C4-2B (cell line): ENCODE measurements around the gene PGLYRP2.

Experiments used
- ZFX ChIP-seq: fragments of 450-650 bp; IDR thresholded peaks from 2 replicates; pipeline ENCODE4 v1.6.1; 2017
- TF ChIP-seq, protein P1 (sequence below): fragments of 450-650 bp; conservative IDR thresholded peaks from 2 replicates; pipeline ENCODE4 v1.5.1; 2017; ENCODE audit warnings: mild to moderate bottlenecking

DNA sequence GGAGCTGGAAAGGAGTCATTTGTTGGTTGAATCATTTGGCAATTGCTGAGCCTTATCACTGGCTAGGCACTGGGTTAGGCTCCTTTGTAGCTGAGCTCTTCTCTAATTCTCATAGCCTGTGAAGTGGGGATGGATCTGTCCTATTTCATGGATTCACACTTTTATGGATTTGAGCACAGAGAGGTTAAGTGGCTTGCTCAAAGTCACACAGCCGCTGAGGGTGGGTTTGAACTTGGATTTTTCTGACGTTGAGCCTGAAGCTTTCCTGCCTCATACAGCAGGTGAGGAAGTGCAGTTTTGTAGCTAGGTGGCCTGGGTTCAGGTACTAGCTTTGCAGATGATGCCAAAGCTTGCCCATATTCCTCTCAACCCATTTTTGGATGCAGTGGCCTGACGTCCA, 48.4 kb upstream of the PGLYRP2 start:
- TF ChIP-seq, protein P1, sequence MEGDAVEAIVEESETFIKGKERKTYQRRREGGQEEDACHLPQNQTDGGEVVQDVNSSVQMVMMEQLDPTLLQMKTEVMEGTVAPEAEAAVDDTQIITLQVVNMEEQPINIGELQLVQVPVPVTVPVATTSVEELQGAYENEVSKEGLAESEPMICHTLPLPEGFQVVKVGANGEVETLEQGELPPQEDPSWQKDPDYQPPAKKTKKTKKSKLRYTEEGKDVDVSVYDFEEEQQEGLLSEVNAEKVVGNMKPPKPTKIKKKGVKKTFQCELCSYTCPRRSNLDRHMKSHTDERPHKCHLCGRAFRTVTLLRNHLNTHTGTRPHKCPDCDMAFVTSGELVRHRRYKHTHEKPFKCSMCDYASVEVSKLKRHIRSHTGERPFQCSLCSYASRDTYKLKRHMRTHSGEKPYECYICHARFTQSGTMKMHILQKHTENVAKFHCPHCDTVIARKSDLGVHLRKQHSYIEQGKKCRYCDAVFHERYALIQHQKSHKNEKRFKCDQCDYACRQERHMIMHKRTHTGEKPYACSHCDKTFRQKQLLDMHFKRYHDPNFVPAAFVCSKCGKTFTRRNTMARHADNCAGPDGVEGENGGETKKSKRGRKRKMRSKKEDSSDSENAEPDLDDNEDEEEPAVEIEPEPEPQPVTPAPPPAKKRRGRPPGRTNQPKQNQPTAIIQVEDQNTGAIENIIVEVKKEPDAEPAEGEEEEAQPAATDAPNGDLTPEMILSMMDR = no peak
- no peak for TF ChIP-seq ZFX
